Erythroblast (primary cell): ENCODE data around the gene SSX7.
"Not testable (repeated sequence)": the region's sequence is repeated elsewhere in the genome, so short reads cannot be mapped to it uniquely, and the experiment has no call there.

ENCODE experiments used
- DNase-seq, 2 experiments: peaks; one replicate each; lab custom pipeline; 2025; lab: John Stamatoyannopoulos, UW
- GATA1 ChIP-seq: IDR thresholded peaks from 2 replicates; pipeline ENCODE4 v1.6.1; 2011; ENCODE audit warnings: low read depth, mild to moderate bottlenecking, control low read depth, low read length, moderate library complexity
- POLR2A ChIP-seq: IDR thresholded peaks from 2 replicates; pipeline ENCODE4 v1.6.1; 2011; ENCODE audit warnings: mild to moderate bottlenecking, low read length

Gene SSX7, protein sequence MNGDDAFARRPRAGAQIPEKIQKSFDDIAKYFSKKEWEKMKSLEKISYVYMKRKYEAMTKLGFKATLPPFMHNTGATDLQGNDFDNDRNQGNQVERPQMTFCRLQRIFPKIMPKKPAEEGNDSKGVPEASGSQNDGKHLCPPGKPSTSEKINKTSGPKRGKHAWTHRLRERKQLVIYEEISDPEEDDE

GRCh38 chrX:52654800-52655199 is at the start of gene SSX7:
TSS of gene SSX7 (minus strand) at chrX:52654900. CDS start at chrX:52653472, 1,428 bp downstream.
- DNase-seq, result peak in 1 of 2 experiments; percentile 0

DNA sequence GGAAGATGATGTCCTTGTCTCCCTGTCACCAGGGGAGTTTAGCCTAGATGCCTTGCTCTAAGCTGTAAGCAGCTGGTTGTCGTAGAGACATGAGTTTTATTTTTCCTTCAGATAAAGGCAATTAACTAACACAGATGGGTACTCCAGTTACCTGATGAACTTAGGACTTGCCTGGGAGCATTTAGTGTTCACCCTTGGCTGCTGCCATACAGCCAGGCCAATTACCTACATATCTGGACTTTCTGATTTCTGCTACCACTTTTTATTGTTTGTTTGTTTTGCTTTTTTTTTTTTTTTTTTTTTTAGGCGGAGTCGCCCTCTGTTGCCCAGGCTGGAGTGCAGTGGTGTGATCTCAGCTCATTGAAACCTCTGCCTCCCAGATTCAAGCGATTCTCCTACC is 37.3 kb upstream of the SSX7 start:
- not testable (repeated sequence) for DNase-seq

GRCh38 chrX:52662218-52662617 is 7.5 kb upstream of the SSX7 start:
- not testable (repeated sequence) for DNase-seq

GRCh38 chrX:52655475-52655874 is 775 bp upstream of the SSX7 start:
- not testable (repeated sequence) for DNase-seq

- not testable (repeated sequence) for DNase-seq
Observed at GRCh38 chrX:52650676-52651075, 4.0 kb downstream of the SSX7 start.

DNA sequence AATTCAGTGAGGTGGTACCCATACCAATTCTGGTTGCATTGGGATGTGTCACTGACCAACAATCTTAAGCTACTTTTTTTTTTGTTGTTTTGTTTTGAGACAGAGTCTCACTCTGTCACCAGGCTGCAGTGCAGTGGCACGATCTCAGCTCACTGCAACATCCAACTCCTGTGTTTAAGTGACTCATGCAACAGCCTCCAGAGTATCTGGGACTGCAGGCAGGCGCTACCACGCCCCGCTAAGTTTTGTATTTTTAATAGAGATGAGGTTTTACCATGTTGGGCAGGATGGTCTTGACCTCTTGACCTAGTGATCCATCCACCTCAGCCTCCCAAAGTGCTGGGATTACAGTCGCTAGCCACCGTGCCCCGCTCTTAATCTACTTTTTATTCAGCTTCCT is 5.7 kb downstream of the SSX7 start:
- DNase-seq, result not testable (repeated sequence)

DNA sequence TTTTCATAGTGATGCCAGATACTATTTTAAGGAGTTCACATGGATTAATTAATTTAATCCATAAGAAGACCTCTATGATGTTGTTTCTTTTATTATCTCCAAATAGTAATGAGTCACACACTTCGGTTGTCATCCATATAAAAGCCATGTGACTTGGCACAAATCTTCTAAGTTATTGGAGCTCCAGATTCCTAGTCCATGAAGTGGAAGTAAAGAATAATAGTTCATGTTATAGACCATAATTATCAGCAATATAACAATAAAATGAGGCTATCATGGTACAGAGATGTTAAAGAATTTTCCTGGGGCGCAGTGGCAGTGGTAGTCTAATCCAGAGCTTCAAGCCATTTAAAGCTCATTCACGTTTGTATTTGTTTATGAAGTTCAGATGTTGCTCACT is 26.2 kb downstream of the SSX7 start:
- not testable (repeated sequence) for DNase-seq

DNA sequence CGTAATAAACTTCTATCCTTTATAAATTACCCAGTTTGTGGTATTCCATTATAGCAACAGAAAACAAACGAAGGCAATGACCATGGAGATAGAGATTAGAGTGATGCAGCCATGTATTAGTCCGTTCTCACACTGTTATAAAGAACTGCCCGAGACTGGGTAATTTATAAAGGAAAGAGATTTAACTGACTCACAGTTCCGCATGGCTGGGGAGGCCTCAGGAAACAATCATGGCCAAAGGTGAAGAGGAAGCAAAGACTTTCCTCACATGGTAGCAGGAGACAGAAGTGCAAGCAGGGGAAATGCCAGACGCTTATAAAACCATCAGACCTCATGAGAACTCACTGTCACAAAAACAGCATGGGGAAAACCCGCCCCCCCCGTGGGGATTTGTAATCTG is 34.0 kb downstream of the SSX7 start:
- DNase-seq, result not testable (repeated sequence)

DNA sequence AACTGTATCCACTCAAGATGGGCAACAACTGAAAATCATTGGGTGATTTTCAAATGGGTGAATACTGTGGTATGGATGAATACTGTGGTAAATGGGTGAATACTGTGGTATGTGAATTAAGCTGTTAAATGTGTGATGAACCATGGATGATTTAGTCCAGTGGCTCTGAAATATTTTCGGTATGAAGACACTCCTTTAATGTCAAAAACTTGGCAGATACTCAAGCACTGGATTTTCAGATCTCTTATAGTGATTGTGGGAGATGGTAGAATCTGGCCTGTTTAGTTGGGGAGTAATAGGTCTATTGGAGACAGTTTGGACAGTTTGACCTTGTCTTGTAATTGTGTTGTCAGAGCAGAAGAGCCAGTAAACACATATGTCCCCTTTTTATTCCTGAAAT is 45.7 kb downstream of the SSX7 start:
- no peak for DNase-seq
- TF ChIP-seq GATA1 (no peak), POLR2A (no peak)

DNA sequence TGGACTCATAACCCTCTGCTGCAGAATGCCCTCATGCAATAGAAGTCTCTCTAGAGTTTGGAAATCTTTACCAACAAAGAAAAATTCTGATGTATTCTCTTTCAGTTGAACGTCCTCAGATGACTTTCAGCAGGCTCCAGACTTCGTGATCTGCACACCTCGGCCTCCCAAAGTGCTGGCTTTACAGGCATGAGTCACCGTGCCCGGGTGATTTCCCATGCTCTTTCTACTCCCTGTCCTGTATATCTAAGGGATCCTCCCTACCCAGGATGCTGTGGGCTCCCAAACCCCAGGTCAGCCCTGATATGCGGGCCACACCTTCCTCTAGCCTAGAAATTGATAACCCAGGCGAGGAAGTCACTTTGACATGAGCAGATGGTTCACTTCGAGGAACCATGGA is 51.5 kb downstream of the SSX7 start:
- DNase-seq, result not testable (repeated sequence)

DNA sequence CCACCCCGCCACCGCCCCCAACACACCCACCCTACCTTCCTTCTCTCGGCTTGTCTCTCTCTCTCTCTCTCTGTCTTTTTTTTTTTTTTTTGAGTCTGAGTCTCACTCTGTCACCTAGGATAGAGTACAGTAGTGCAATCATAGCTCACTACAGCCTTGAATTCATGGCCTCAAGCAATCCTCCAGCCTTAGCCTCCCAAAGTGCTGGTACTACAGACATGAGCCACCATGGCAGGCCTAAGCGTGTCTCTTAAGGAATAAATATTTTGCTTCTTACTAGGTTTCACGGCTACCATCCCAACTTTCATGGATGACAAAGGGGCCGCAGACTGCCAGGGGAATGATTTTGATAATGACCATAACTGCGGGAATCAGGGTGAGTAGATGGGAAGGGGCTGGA is 55.8 kb downstream of the SSX7 start:
- no peak for TF ChIP-seq GATA1
- TF ChIP-seq POLR2A, result no peak
- DNase-seq, result no peak

DNA sequence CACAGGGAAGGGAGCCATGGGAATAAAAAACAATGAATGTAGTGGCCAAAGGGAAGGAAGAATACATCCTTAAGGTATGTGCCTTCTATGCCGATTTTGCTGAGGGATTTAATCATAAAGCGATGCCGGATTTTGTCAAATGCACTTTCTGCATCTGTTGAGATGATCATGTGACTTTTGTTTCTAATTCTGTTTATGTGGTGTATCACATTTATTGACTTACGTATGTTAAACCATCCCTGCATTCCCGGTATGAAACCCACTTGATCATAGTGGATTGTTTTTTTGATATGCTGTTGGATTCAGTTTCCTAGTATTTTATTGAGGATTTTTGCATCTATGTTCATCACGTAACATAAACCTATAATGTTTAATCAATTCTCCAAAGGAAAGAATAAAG is 60.0 kb downstream of the SSX7 start:
- no peak for DNase-seq
- TF ChIP-seq GATA1 (no peak), POLR2A (no peak)
